NT2/D1 (cell line): ENCODE results near the gene TRIM10.

Experiments
- DNase-seq: peaks from one replicate; pipeline ENCODE4 v3.0.0-alpha.2; 2011; ENCODE audit warnings: low read depth, low spot score
- H3K27me3 ChIP-seq: 2 replicates; pipeline ENCODE4 v1.6.0; 2011; ENCODE audit warnings: mild to moderate bottlenecking; ENCODE audit not compliant: insufficient read length, insufficient read depth
- H3K36me3 ChIP-seq: 2 replicates; pipeline ENCODE4 v1.6.1; 2011; ENCODE audit warnings: mild to moderate bottlenecking, low read length, mixed read lengths; ENCODE audit not compliant: insufficient read depth, insufficient read length
- H3K4me1 ChIP-seq: 2 replicates; pipeline ENCODE4 v1.5.1; 2011; ENCODE audit not compliant: insufficient read depth, insufficient read length
- H3K4me3 ChIP-seq: 2 replicates; pipeline ENCODE4 v1.5.1; 2011; ENCODE audit warnings: low read depth; ENCODE audit not compliant: insufficient read length
- H3K9ac ChIP-seq: 2 replicates; pipeline ENCODE4 v1.6.0; 2011; ENCODE audit warnings: low read depth; ENCODE audit not compliant: insufficient read length
- H3K9me3 ChIP-seq: 2 replicates; pipeline ENCODE4 v1.5.1; 2011; ENCODE audit warnings: mild to moderate bottlenecking, low read length; ENCODE audit not compliant: insufficient read depth
- SUZ12 ChIP-seq: IDR thresholded peaks from 2 replicates; pipeline ENCODE4 v1.6.1; 2011; ENCODE audit not compliant: insufficient read length, insufficient read depth; ENCODE audit errors: extremely low read depth
- YY1 ChIP-seq: IDR thresholded peaks from 2 replicates; pipeline ENCODE4 v1.6.1; 2011; ENCODE audit not compliant: insufficient read length, insufficient read depth
- ZNF274 ChIP-seq: IDR thresholded peaks from 2 replicates; pipeline ENCODE4 v1.6.1; 2011; ENCODE audit warnings: mild to moderate bottlenecking, low read depth, low read length

Gene TRIM10

DNA sequence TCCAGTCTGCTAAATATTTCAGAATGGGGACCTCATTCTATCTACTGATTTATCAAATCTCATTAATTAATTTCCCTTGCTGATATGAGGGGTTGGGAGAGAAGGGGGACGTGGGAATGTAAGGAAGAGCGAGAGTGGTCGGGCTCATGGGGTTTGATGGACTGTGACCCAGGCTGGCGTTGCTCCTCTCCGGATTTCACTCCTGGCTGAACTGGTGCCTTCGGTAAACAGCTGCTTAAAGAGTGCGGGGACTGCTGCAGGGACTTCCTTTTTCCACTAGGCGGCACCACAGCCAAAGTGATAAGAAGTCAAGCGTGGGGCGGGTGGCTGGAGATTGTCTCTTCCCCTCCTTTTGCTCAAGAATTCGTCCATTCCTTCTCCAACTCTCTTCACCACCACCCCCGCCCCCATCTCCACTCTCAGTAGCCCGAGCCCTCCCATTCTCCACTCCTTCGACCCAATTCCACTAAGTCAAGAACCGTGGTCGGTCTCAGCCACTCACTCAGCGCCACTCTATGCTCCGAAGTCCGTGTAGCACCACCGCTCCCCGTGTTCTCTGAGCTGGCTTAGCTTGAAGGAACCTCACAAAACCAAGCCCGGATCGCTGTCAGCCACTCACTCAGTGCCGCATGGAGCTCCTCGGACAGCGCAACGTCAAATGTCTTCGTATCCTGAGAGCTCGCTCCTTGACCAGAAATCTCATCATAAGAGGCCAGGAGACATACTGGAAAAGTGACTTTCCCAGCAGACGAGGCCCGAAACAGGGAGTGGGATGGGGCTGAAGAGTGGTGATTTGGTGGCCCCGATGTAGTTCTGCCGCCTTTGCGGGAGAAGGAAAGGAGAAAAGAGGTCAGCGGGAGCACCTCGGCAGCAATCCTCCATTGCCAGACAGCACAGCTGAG is 57.8 kb downstream of the TRIM10 start:
- no peaks in the 10 kb centered on the region for H3K36me3 ChIP-seq
- peaks cover 2% of the 10 kb centered on the region for H3K4me1 ChIP-seq
- H3K9me3 ChIP-seq, result no peaks in the 10 kb centered on the region
- DNase-seq, result peak; percentile 66
- TF ChIP-seq ZNF274 (no peak), YY1 (no peak), SUZ12 (no peak)
- no peak overlapping the region for H3K4me3 ChIP-seq
- H3K9ac ChIP-seq, result peak overlapping the region; percentile 28
- peaks cover 42% of the 10 kb centered on the region for H3K27me3 ChIP-seq

DNA sequence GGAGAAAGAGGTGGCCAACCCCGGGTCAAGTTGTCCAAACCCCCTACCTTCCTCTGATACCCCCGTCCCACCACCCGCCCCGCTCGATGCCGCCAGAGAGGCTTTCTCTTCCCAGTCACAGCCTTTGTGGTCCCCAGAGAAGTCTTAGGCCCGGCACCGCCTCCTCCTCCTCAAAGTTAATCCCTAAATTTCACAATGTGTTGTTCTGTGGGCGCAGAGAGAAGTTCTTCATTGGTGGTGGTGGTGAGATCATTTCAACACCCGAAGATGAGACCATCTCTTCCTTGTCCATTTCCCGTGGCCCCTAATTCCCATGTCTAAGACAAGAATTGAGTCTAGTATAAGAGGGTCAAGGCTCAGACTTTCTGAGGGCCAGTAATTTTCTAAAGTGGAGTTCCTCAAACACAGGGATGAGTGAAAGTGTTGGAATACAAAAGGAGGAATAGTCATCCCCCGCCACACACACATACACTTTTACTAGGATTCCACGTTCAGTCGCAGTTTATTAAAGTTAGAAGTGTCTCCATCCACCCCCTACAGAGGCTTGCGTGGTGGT is 58.5 kb downstream of the TRIM10 start:
- Histone ChIP-seq H3K9ac (peak overlapping the region; percentile 42), H3K36me3 (no peaks in the 10 kb centered on the region), H3K9me3 (no peaks in the 10 kb centered on the region), H3K4me3 (peak overlapping the region; percentile 24), H3K4me1 (peaks cover 2% of the 10 kb centered on the region), H3K27me3 (peaks cover 45% of the 10 kb centered on the region)
- DNase-seq, result no peak
- TF ChIP-seq YY1, result no peak
- no peak for TF ChIP-seq ZNF274
- TF ChIP-seq SUZ12, result no peak
